Measurements from ENCODE around the gene TYK2. TPM values are rescaled to one million over a fixed set of nuclear protein-coding genes. Genes with fewer than 3 reads are reported as not detected.
A peak's percentile ranks its signal among the peaks of the same experiment; 100 is the strongest.
"Not testable (repeated sequence)": the region's sequence is repeated elsewhere in the genome, so short reads cannot be mapped to it uniquely, and the experiment has no call there.

The TYK2 gene
- total RNA-seq, 3 donors from 2014 or later: 104 to 142 (median 123) TPM

GRCh38 chr19:10390652-10391286 is 10.4 kb upstream of the TYK2 start:
- DNase-seq (peak in 2 of 3 donors; percentile 69 to 90), ATAC-seq (peak; percentile 80)
- H3K4me1 ChIP-seq (ENCODE audit: low read depth): no peaks in the 10 kb centered on the region
- peak; percentile 49 for TF ChIP-seq CTCF (IDR thresholded peaks at IDR 0.05)
- no peaks in the 10 kb centered on the region for H3K9me3 ChIP-seq
- intact Hi-C loops (cut with DNase I, micrococcal nuclease): no loop called here
- H3K36me3 ChIP-seq (ENCODE audit: low read depth): peaks cover 11% of the 10 kb centered on the region
- H3K4me3 ChIP-seq: no peak overlapping the region

DNA sequence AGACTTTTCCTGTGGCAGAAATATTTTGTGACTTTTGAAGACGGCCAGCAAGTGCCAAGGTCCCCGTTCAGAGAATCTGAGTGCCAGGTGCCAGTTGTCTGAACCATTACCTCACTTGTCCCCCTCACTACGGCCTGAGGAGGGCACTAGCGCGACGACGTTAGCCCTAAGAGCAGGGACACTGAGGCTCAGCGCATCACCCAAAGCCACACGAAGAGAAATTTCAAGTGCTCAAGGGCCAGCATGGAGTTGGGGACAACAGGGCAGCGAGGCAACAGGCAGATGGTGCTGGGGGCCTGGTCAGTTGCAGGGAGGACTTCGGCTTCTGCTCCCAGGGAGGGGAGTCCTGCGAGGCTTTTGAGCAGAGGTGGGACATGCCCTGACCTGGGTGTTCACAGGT is 9.5 kb upstream of the TYK2 start:
- peak; percentile 21 for ATAC-seq
- intact Hi-C loops (cut with DNase I, micrococcal nuclease): loop anchor here (2.0 kb wide), 1 partner anchor 121 kb away; no protein-coding TSS in a partner anchor
- peaks cover 10% of the 10 kb centered on the region for H3K36me3 ChIP-seq (ENCODE audit: low read depth)
- DNase-seq: no peak
- no peaks in the 10 kb centered on the region for H3K4me1 ChIP-seq (ENCODE audit: low read depth)
- TF ChIP-seq CTCF (IDR thresholded peaks at IDR 0.05): no peak
- no peaks in the 10 kb centered on the region for H3K9me3 ChIP-seq
- no peak overlapping the region for H3K4me3 ChIP-seq

DNA sequence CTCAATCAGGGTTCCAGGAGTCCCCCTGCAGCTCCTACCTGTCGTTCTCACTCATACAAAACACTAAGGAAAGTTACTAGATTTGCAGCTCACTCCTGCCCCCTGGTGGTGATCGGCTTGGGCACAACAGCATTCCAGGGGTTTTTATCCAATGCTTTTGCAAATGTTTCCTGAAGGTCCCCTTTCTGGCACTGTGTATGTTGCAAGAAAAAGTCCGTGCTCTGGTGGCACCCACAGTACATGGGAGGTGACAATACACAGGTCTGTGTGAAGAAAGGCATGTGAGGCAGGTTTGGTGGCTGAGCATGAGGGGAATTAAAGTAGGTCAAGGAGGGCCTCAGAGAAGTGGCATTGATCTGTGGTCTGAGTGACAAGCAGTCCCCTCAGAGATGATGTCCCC is 8.6 kb upstream of the TYK2 start:
- Histone ChIP-seq H3K4me1 (ENCODE audit: low read depth) (no peaks in the 10 kb centered on the region), H3K9me3 (no peaks in the 10 kb centered on the region), H3K4me3 (no peak overlapping the region), H3K36me3 (ENCODE audit: low read depth) (peaks cover 6% of the 10 kb centered on the region)
- peak; percentile 86 for TF ChIP-seq CTCF (IDR thresholded peaks at IDR 0.05)
- peak; percentile 78 to 99 (median 89) for DNase-seq
- peak; percentile 87 for ATAC-seq
- intact Hi-C loops (cut with DNase I, micrococcal nuclease): loop anchor here (2.0 kb wide), 1 partner anchor 120 kb away; no protein-coding TSS in a partner anchor

GRCh38 chr19:10384580-10384979 is 4.2 kb upstream of the TYK2 start:
- intact Hi-C loops (cut with DNase I, micrococcal nuclease): no loop called here
- Histone ChIP-seq H3K4me1 (ENCODE audit: low read depth) (peaks cover 3% of the 10 kb centered on the region), H3K36me3 (ENCODE audit: low read depth) (no peaks in the 10 kb centered on the region), H3K9me3 (no peaks in the 10 kb centered on the region), H3K4me3 (no peak overlapping the region)
- ATAC-seq (no peak), DNase-seq (no peak)
- TF ChIP-seq CTCF (IDR thresholded peaks at IDR 0.05): no peak

DNA sequence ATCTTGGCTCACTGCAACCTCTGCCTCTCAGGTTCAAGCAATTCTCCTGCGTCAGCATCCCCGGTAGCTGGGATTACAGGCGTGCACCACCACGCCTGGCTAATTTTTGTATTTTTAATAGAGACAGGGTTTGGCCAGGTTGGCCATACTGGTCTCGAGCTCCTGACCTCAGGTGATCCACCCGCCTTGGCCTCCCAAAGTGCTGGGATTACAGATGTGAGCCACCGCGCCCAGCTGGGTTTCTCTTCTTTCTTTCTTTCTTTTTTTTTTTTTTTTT is 2.8 kb upstream of the TYK2 start:
- intact Hi-C loops (cut with DNase I, micrococcal nuclease); H3K4me3 ChIP-seq; H3K4me1 ChIP-seq (ENCODE audit: low read depth); DNase-seq; H3K36me3 ChIP-seq (ENCODE audit: low read depth); H3K9me3 ChIP-seq; ATAC-seq: not testable (repeated sequence)

DNA sequence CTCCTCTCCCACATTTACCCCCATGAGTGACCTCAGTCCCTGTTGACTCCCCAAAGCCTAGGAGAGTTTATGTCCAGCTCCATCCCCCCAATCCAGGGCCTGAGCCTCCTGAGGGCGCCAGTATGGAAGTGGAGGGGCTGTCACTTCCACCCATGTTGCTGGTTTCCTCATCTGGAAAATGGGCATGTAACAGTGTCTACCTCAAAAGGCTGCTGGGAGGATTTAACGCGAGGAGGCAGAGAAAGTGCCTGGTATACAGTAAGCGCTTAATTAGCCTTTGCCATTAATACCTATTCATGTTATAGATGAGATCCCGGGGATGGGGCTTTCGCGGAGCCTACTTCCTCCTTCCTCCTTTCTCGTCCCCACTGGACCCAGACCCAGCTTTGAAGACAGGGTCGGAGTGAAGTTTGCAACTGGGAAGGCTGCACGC is 476 bp downstream of the TYK2 start:
- peak; percentile 4 for ATAC-seq

More for the DNA sequence above, 476 bp downstream of the TYK2 start:
- Histone ChIP-seq H3K4me1 (ENCODE audit: low read depth) (peaks cover 8% of the 10 kb centered on the region), H3K36me3 (ENCODE audit: low read depth) (no peaks in the 10 kb centered on the region), H3K9me3 (no peaks in the 10 kb centered on the region), H3K4me3 (peak overlapping the region; percentile 81)
- TF ChIP-seq CTCF (IDR thresholded peaks at IDR 0.05): no peak
- intact Hi-C loops (cut with DNase I, micrococcal nuclease): no loop called here
- no peak for DNase-seq
